ENCODE measurements around the gene GPC5.

DNA sequence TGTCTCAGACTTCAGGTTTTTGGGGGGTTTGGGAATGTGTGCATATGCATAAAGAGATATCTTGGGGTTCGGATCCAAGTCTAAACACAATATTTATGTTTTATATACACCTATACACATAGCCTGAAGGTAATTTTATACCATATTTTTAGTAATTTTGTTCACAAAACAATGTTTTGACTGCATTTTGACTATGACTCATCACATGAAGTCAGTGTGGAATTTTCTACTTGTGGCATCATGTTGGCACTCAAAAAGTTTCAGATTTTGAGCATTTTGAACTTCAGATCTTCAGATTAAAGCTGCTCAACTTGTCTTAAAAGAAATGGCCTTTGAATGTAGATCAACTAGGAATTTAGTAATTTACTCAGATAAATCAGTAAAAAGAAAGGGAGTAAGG lies 1115.3 kb downstream of the GPC5 start:
- TF ChIP-seq CTCF (IDR thresholded peaks at IDR 0.05) (no peak), POLR2A (IDR thresholded peaks at IDR 0.05) (no peak)

Measured in ovary (tissue), 3 donors.